ENCODE measurements around the gene XXYLT1. TPM values are rescaled to one million over a fixed set of nuclear protein-coding genes. Genes with fewer than 3 reads are reported as not detected.

The XXYLT1 gene
- total and polyA plus RNA-seq, 2 of the 8 experiments (the other 6 are each of a cell fraction or from before 2014, with no cell fraction given): 18.9 to 23.8 TPM

DNA sequence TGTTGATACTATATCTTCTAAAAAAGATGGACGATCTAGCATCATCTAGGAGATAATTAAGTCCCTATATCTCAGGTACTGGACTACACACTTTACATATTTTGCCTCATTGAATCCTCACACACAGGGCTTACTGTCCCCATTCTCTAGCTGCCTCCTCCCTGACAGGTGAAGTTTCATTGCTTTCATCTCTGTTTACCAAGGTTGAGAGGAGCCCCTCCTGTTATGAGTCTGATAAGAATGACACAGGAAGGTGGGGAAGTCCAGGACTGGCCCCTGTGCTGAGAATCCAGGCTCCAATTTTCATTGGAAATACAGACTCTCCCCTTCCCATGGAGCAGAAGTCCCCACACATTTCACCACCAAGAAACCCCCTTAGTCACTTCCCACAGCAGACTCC, 105.2 kb downstream of the XXYLT1 start:
- Histone ChIP-seq H3K23me2 (ENCODE audit: low read depth, low read length) (no peaks in the 10 kb centered on the region), H3K4me1 (replicated peaks in 1 of 4; ENCODE audit: control insufficient read depth in 3 of 4, insufficient read depth in 4 of 4, low read length in 3 of 4) (no peaks in the 10 kb centered on the region; a peak in 1 of 7 replicates), H3K4me3 (ENCODE audit: extremely low read depth in 1 of 4, insufficient read depth in 2 of 4, low read depth in 3 of 4, low read length in 4 of 4) (no peak overlapping the region), H2AFZ (ENCODE audit: low read length) (no peak overlapping the region), H2BK20ac (ENCODE audit: low read length) (no peak overlapping the region), H3K36me3 (ENCODE audit: control insufficient read depth in 2 of 4, insufficient read depth in 4 of 4, low read length in 3 of 4) (no peaks in the 10 kb centered on the region), H4K91ac (replicated peaks; ENCODE audit: insufficient read length, low read length) (no peak overlapping the region), H2BK5ac (ENCODE audit: low read depth, low read length) (no peak overlapping the region), H3K9me3 (ENCODE audit: insufficient read depth in 2 of 2, low read depth in 1 of 2, low read length in 1 of 2) (no peaks in the 10 kb centered on the region), H4K8ac (ENCODE audit: extremely low read depth, insufficient read depth, low read length) (no peak overlapping the region), H3K14ac (ENCODE audit: insufficient read length) (no peak overlapping the region), H3K4me2 (ENCODE audit: insufficient read depth in 1 of 2, low read depth in 2 of 2, low read length in 2 of 2) (no peak overlapping the region), H3K79me1 (ENCODE audit: low read depth, low read length) (peaks cover 6% of the 10 kb centered on the region; the same call in 1 of the 2 replicates), H3K23ac (ENCODE audit: insufficient read length) (no peak overlapping the region), H2BK120ac (replicated peaks; ENCODE audit: low read depth, low read length) (no peak overlapping the region), H3K9ac (replicated peaks in 1 of 4; ENCODE audit: extremely low read depth in 1 of 4, low read depth in 3 of 4, low read length in 3 of 4) (no peak overlapping the region), H3K79me2 (ENCODE audit: control insufficient read depth in 1 of 2, insufficient read depth in 2 of 2, low read length in 2 of 2) (peaks cover 0 to 18% of the 10 kb centered on the region in 2 experiments; a peak in 1 of 4 replicates), H3K4ac (replicated peaks; ENCODE audit: insufficient read length, low read depth, low read length) (no peak overlapping the region), H4K5ac (ENCODE audit: insufficient read length, low read depth, low read length) (no peak overlapping the region), H2BK12ac (ENCODE audit: low read depth, low read length) (no peak overlapping the region), H3K27ac (ENCODE audit: low read depth, low read length) (no peak overlapping the region), H2AK5ac (ENCODE audit: low read depth, low read length) (no peak overlapping the region), H3K18ac (ENCODE audit: extremely low read depth, low read length) (no peak overlapping the region), H3K27me3 (replicated peaks in 1 of 4; ENCODE audit: control insufficient read depth in 3 of 4, extremely low read depth in 1 of 4, insufficient read depth in 3 of 4, low read length in 3 of 4) (no peaks in the 10 kb centered on the region), H2BK15ac (ENCODE audit: low read length) (no peak overlapping the region), H3K56ac (replicated peaks; ENCODE audit: insufficient read length, low read depth, low read length) (no peak overlapping the region), H4K20me1 (replicated peaks in 1 of 2; ENCODE audit: control insufficient read depth in 1 of 2, insufficient read depth in 2 of 2, low read length in 2 of 2) (no peaks in the 10 kb centered on the region)
- ChIA-PET POLR2A (ENCODE audit: partially characterized antibody) (no interaction called here), CTCF (ENCODE audit: partially characterized antibody) (no interaction called here)
- FAIRE-seq (no peak), DNase-seq (ENCODE audit: low read depth in 1 of 2, low spot score in 2 of 2) (no peak)
- WGBS, 2 experiments (ENCODE audit: extremely low coverage in 1 of 2, insufficient coverage in 1 of 2, insufficient read length in 1 of 2, insufficient replicate concordance in 2 of 2, low coverage in 1 of 2, low lambda C conversion rate in 2 of 2, missing lambda C conversion rate in 1 of 2): 89% methylated on average over 1 of the region's 1 CpG; no CpG with 5 or more reads in 1 of the 2 experiments
- TF ChIP-seq, protein P1, sequence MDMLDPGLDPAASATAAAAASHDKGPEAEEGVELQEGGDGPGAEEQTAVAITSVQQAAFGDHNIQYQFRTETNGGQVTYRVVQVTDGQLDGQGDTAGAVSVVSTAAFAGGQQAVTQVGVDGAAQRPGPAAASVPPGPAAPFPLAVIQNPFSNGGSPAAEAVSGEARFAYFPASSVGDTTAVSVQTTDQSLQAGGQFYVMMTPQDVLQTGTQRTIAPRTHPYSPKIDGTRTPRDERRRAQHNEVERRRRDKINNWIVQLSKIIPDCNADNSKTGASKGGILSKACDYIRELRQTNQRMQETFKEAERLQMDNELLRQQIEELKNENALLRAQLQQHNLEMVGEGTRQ (IDR thresholded peaks at IDR 0.05; ENCODE audit: low read length): no peak
- TF ChIP-seq CREB1 (IDR thresholded peaks at IDR 0.05) (no peak), JUND (IDR thresholded peaks at IDR 0.05; ENCODE audit: low read length) (no peak), SIN3A (conservative IDR thresholded peaks at IDR 0.05 in 1 of 2, IDR thresholded peaks at IDR 0.05 in 1 of 2; ENCODE audit: low read depth in 1 of 2, low read length in 2 of 2) (no peak), ASH2L (IDR thresholded peaks at IDR 0.05; ENCODE audit: low read length) (no peak), RFX5 (IDR thresholded peaks at IDR 0.05; ENCODE audit: borderline replicate concordance, low read depth, low read length) (no peak), TAF7 (optimal IDR thresholded peaks at IDR 0.05; ENCODE audit: borderline replicate concordance, low read depth, low read length) (no peak), FOSL1 (IDR thresholded peaks at IDR 0.05; ENCODE audit: insufficient read depth, low read depth, low read length) (no peak), EGR1 (IDR thresholded peaks at IDR 0.05; ENCODE audit: borderline replicate concordance, low read depth, low read length) (no peak)
